GM21515 (cell line): ENCODE results near the gene CLMN.

Source experiments
- ATAC-seq: cut with Tn5 transposase; IDR thresholded peaks from one replicate; pipeline ENCODE4 v1.9.1; 2021; ENCODE audit not compliant: unreplicated experiment

Gene CLMN

GRCh38 chr14:95319312-95320077 is at the start of gene CLMN:
TSS of gene CLMN (minus strand) at chr14:95319908. CDS start at chr14:95319792, 116 bp downstream.
- peak; percentile 44 for ATAC-seq

GRCh38 chr14:95365401-95365800 is 45.7 kb upstream of the CLMN start:
- no peak for ATAC-seq

DNA sequence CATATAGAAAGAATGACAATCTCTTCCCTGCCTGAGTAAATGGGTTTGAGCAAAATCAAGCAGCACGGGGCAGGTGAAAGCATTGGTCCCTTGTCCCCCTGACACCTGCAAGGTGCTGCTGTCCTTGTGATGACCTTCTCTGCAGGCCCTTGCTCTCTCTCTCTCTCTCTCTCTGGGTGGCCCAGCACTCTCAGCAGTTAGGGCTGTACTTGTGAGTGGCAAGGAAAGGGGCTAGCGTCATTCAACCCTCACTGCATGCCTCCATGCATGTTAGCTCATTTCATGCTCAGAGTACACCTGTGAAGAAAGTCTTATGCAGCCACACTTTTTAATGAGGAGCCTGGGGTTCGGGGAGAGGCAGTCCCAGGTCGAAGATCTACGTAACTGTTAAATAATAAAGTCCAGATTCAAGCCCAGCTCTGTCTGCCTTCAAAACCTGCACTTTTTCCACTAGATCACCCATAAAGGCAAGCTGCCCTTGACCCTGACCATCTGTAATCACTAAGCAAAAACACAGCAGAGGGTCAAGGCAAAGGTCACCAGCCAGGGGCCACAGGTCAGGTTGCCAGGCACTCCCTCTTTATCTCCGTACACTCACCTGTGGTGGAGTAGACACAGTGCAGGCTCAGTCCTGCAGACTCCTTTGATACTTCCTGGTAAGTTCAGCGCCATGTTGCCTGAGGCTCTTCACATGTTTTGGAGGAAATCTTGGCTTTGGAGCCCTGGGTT is 44.9 kb upstream of the CLMN start:
- no peak for ATAC-seq

GRCh38 chr14:95363468-95363954 is 43.8 kb upstream of the CLMN start:
- no peak for ATAC-seq

DNA sequence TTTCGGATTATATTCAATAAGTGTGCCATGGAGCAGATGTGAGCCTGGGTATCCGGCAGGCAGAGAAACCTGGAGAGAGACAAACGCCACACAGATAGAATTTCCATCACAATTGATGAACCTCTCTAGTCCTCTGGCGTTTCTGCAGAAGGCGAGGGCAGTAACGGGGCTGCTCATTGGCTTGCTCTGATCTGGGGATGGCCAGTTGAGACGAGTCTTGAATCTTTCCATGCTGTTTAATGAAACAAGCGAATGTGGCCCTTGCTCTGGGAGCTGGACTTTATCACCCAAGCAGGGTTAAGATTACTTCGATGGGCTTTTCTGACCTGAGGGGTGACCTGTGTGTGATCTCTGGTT is 42.4 kb upstream of the CLMN start:
- no peak for ATAC-seq

DNA sequence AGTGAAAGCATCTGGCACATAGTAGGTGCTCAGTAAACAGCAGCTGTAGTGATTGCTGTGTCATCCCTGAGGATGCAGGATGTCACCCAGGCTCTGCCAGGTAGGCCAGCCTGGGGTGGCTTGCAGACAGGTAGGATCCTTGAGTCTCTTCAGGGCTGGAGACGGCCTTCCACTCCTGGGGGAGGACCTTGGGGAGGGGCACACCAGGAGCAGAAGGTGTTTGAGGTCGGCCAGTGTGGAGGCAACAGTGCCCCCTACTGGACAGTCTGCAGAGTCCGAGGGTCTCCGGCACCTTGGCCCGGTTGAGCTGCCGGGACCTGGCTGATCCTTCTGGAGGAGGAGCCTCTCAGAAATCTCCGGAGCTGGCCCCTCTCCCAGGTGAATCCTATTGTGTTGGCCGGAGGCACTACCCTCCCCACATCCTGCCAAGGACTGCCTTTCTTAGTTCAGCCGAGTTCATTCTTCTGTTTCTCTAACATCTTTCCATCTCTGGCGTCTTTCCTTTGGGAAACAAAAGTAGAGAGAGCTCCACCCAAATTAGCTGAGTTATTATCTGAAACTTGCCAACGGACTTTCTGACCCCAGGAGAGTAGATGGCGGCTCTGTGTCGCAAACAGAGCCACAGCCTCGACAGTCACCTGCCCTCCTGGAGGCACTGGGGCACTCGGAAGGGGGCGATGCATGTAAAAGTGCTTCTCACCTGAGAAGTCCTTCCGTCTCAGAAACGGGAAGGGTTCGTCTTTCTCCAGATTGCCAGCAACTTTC is 41.8 kb upstream of the CLMN start:
- ATAC-seq, result no peak

DNA sequence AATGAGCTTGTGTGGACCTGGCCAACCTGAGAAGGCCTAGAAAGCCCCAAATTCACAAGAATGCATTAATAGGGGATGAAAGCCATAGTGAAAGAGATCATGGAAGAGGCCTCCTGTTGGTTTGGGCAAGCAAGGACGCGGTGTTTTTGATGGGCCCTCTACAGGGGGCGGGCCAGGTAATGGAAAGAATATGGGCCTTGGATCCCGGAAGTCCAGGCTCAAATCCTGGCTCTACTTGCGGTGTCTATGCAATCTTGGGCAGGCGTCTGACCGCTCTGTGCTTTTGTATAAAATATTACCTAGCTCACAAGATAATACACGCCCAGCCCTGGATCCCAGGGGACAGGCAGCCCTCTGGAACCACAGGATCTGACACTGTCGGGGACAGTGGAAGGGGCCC is 41.1 kb upstream of the CLMN start:
- ATAC-seq, result no peak

- no peak for ATAC-seq
Measured at GRCh38 chr14:95359994-95360826, 40.5 kb upstream of the CLMN start.

DNA sequence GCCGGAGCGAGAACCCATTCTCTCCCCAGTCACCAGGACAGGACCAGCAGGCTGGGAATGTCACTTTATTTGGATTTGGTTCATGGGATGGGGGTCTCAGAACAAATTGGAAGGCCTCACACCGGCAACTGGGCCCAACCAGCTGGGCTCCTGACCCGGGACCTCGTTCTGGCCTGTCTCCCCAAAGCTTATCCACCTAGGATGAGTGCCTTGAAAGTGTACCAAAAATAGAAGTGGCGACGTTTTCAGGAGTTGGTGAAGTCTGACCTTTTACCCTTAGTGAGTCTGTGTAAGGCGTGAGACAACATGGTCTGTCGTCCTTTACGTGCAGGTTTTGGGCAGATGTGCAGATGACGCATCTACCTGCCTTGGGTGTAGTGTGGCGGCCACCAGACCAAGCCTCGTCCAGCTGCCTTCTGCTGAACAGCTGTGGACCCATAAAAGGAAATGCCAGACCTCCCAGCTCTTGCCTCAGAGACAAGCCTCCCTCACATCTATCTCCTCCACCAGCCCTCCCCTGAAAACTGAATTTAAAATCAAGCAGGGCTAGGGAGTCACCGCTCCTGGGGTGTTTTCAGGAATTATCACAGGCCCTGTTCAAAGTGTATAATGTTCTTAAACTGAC is 36.6 kb upstream of the CLMN start:
- ATAC-seq, result no peak

- ATAC-seq, result no peak
Measured at GRCh38 chr14:95355422-95355821, 35.7 kb upstream of the CLMN start.

- no peak for ATAC-seq
Measured at GRCh38 chr14:95354834-95355233, 35.1 kb upstream of the CLMN start.

- no peak for ATAC-seq
Measured at GRCh38 chr14:95353664-95354063, 34.0 kb upstream of the CLMN start.

DNA sequence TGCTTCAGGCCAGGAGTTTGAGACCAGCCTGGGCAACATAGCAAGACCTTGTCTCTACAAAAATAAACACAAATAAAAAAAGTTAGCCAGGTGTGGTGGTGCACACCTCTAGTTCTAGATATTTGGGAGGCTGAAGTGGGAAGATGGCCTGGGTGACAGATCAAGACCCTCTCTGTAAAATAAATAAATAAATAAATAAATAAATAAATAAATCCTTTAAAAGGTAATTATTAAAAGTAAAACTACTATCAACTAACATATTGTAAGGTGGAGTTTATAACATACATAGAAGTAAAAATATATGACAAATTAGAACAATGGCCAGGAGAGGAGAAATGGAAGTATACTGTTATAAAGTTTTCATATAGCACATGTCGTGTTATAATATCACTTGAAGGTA is 33.3 kb upstream of the CLMN start:
- ATAC-seq, result no peak

DNA sequence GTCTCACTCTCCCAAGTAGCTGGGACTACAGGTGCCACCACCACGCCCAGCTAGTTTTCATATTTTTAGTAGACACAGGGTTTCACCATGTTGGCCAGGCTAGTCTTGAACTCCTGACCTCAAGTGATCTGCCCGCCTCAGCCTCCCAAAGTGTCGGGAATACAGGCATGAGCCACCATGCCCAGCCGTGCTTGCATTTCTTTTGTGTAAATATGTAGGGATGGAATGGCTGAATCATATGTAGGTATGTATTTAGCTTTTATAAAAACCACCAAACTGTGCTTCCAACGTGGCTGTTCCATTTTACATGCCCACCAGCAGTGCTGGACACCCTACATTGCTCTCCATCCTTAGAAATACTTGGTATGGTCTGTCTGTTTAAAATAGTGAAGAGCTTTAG is 32.8 kb upstream of the CLMN start:
- ATAC-seq, result no peak

- ATAC-seq, result no peak
Measured at GRCh38 chr14:95349241-95349640, 29.5 kb upstream of the CLMN start.

DNA sequence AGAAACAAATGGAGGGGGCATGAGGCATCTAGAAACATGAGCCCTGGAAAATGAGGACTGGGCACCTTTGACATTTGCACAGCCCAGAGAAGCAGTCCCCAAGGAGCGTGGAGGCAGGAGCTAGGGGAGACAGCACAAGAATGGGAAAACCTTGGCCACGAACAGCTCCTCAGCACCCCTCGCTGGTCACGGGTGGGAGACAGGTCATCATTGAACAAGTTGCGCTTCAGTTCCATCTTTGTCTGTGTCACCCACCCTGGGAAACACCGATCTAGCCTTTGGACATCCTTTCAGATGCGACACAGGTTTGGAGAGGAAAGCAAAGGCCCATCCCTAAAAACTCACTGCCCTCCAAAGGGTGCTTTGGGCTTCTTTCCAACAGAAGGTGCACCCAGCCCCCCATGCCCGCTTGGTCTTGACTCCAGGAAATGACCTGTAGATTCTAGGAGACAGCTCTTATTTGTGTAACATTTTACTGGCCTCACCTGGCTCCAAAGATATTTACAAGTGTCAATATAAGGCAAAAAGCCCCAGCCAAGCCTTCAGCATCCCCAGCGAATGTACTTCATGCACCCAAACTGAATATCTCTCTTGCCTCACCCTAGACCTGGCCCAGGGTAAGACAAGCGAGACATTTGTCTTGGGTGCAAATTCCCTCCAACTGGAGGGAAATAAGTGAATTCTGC is 28.8 kb upstream of the CLMN start:
- no peak for ATAC-seq

GRCh38 chr14:95346820-95347219 is 27.1 kb upstream of the CLMN start:
- ATAC-seq, result no peak

DNA sequence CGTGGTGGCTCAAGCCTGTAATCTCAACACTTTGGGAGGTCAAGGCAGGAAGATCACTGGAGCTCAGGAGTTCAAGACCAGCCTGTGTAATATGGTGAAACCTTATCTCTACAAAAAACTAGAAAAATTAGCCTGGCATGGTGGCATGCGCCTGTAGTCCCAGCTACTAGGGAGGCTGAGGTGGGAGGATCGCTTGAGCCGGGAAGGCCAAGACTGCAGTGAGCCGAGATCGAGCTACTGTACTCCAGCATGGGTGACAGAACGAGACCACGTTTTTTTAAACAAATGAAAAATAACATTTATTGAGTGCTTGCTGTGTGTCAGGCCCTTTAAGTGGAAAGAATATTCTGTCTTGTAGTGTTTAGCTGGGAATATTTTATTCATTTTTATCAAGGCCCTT is 26.6 kb upstream of the CLMN start:
- ATAC-seq, result no peak

- no peak for ATAC-seq
Measured at GRCh38 chr14:95345032-95345431, 25.3 kb upstream of the CLMN start.

DNA sequence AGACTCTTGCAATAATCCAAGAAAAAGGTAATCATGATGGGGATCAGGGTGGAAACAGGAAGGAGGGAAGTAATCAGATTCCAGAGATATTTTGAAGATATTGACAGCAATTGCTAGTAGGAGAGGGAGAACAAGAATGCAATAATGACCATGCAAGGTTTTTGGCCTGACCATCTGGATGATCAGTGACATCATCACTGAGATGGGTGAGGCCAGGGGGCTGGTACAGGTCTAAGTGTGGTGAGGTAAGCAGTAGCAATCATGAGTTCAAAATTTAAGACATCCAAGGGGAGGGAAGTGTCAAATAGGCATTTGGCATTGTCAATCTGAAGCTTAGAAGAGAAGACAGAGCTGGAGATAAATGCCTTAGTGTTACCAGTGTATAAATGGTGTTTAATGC is 24.8 kb upstream of the CLMN start:
- no peak for ATAC-seq
